ENCODE measurements around the gene MICALL1.

- TF ChIP-seq EZH2phosphoT487 (IDR thresholded peaks at IDR 0.05; ENCODE audit: insufficient read depth, low read depth) (no peak), EZH2 (IDR thresholded peaks at IDR 0.05; ENCODE audit: insufficient read depth, poor library complexity, severe bottlenecking) (no peak)
Observed at GRCh38 chr22:37926771-37927636, 20.9 kb downstream of the MICALL1 start.

Measured in GM23248 (cell line).